GM03348 (cell line): ENCODE data around the gene C1orf94.

Experiments
- DNase-seq: peaks from one replicate; pipeline ENCODE4 v3.0.0; 2012; ENCODE audit warnings: low spot score

C1orf94 gene

GRCh38 chr1:34176830-34177603 is at the start of gene C1orf94:
Gene C1orf94, plus strand, starts transcription at chr1:34176907. Its CDS starts 883 bp downstream, at chr1:34177790.
- DNase-seq, result no peak

GRCh38 chr1:34127006-34128000 is 49.4 kb upstream of the C1orf94 start:
- no peak for DNase-seq

- DNase-seq, result no peak
Measured at GRCh38 chr1:34128186-34128889, 48.4 kb upstream of the C1orf94 start.

GRCh38 chr1:34129630-34130029 is 47.1 kb upstream of the C1orf94 start:
- DNase-seq, result no peak

GRCh38 chr1:34130306-34130705 is 46.4 kb upstream of the C1orf94 start:
- DNase-seq, result no peak

- no peak for DNase-seq
Measured at GRCh38 chr1:34131396-34132160, 45.1 kb upstream of the C1orf94 start.

GRCh38 chr1:34132161-34132420 is 44.6 kb upstream of the C1orf94 start:
- DNase-seq, result no peak

GRCh38 chr1:34137411-34137810 is 39.3 kb upstream of the C1orf94 start:
- DNase-seq, result no peak

GRCh38 chr1:34140011-34140676 is 36.6 kb upstream of the C1orf94 start:
- no peak for DNase-seq

GRCh38 chr1:34143975-34144374 is 32.7 kb upstream of the C1orf94 start:
- DNase-seq, result no peak

GRCh38 chr1:34144766-34145165 is 31.9 kb upstream of the C1orf94 start:
- DNase-seq, result no peak

GRCh38 chr1:34147301-34147700 is 29.4 kb upstream of the C1orf94 start:
- no peak for DNase-seq

- no peak for DNase-seq
Measured at GRCh38 chr1:34149501-34149900, 27.2 kb upstream of the C1orf94 start.

- no peak for DNase-seq
Measured at GRCh38 chr1:34153246-34153645, 23.5 kb upstream of the C1orf94 start.

- peak; percentile 52 for DNase-seq
Measured at GRCh38 chr1:34155860-34156259, 20.8 kb upstream of the C1orf94 start.

- DNase-seq, result no peak
Measured at GRCh38 chr1:34156739-34157138, 20.0 kb upstream of the C1orf94 start.

GRCh38 chr1:34162852-34163766 is 13.6 kb upstream of the C1orf94 start:
- DNase-seq, result peak; percentile 98

- DNase-seq, result peak; percentile 60
Measured at GRCh38 chr1:34163792-34164731, 12.6 kb upstream of the C1orf94 start.
